Stimulated activated effector memory CD8-positive, alpha-beta T cell treated with anti-CD3 and anti-CD28 coated beads, Interleukin-12 subunit alpha, Interleukin-12 subunit beta, amount 100 ng/mL, for 72 hours (primary cell): ENCODE results near the gene TBC1D5.
"Not testable (repeated sequence)": the region's sequence is repeated elsewhere in the genome, so short reads cannot be mapped to it uniquely, and the experiment has no call there.

Experiments
- ATAC-seq: fragments of 150-1000 bp; cut with Tn5 transposase; 2 replicates; pipeline ENCODE4 v1.10.0; 2021
- DNase-seq, 2 donors: peaks; one replicate each; pipeline ENCODE4 v3.0.0; 2021 to 2022; ENCODE audit warnings: low spot score in 2 of 2
- H3K27ac Mint-ChIP-seq: one replicate; pipeline ENCODE4 v1.8.0; 2022; ENCODE audit warnings: mild to moderate bottlenecking, mixed read lengths
- H3K36me3 Mint-ChIP-seq: one replicate; pipeline ENCODE4 v1.8.0; 2022; ENCODE audit warnings: mild to moderate bottlenecking, mixed read lengths
- H3K4me1 Mint-ChIP-seq: one replicate; pipeline ENCODE4 v1.8.0; 2022; ENCODE audit warnings: mixed read lengths
- H3K4me3 Mint-ChIP-seq: one replicate; pipeline ENCODE4 v1.8.0; 2022; ENCODE audit warnings: mild to moderate bottlenecking, mixed read lengths
- H3K9me3 Mint-ChIP-seq: one replicate; pipeline ENCODE4 v1.8.0; 2022; ENCODE audit warnings: mixed read lengths

Gene TBC1D5

GRCh38 chr3:17359911-17360310 lies 382.5 kb downstream of the TBC1D5 start:
- H3K27ac Mint-ChIP-seq = no peak overlapping the region
- H3K36me3 Mint-ChIP-seq = no peaks in the 10 kb centered on the region
- ATAC-seq = no peak
- no peak for DNase-seq
- no peak overlapping the region for H3K4me3 Mint-ChIP-seq
- no peaks in the 10 kb centered on the region for H3K9me3 Mint-ChIP-seq
- no peaks in the 10 kb centered on the region for H3K4me1 Mint-ChIP-seq

GRCh38 chr3:17357035-17357710 lies 385.3 kb downstream of the TBC1D5 start:
- Mint-ChIP-seq H3K4me3 (no peak overlapping the region), H3K4me1 (no peaks in the 10 kb centered on the region), H3K9me3 (no peaks in the 10 kb centered on the region), H3K36me3 (no peaks in the 10 kb centered on the region), H3K27ac (no peak overlapping the region)
- DNase-seq (no peak), ATAC-seq (no peak)

- no peak overlapping the region for H3K4me3 Mint-ChIP-seq
- no peaks in the 10 kb centered on the region for H3K4me1 Mint-ChIP-seq
- H3K9me3 Mint-ChIP-seq = no peaks in the 10 kb centered on the region
- DNase-seq (no peak), ATAC-seq (no peak)
- H3K27ac Mint-ChIP-seq = no peak overlapping the region
- no peaks in the 10 kb centered on the region for H3K36me3 Mint-ChIP-seq
Observed at GRCh38 chr3:17356585-17356984, 385.8 kb downstream of the TBC1D5 start.

GRCh38 chr3:17355591-17355990 lies 386.8 kb downstream of the TBC1D5 start:
- ATAC-seq = no peak

GRCh38 chr3:17354341-17354740 lies 388.1 kb downstream of the TBC1D5 start:
- no peak overlapping the region for H3K27ac Mint-ChIP-seq
- no peak overlapping the region for H3K4me3 Mint-ChIP-seq
- no peaks in the 10 kb centered on the region for H3K36me3 Mint-ChIP-seq

More at GRCh38 chr3:17355591-17355990, 386.8 kb downstream of the TBC1D5 start:
- no peak for DNase-seq
- Mint-ChIP-seq H3K9me3 (no peaks in the 10 kb centered on the region), H3K27ac (no peak overlapping the region), H3K4me1 (no peaks in the 10 kb centered on the region), H3K36me3 (no peaks in the 10 kb centered on the region), H3K4me3 (no peak overlapping the region)

GRCh38 chr3:17352620-17353019 lies 389.8 kb downstream of the TBC1D5 start:
- Mint-ChIP-seq H3K27ac (no peak overlapping the region), H3K9me3 (no peaks in the 10 kb centered on the region), H3K4me3 (no peak overlapping the region), H3K36me3 (no peaks in the 10 kb centered on the region), H3K4me1 (peaks cover 6% of the 10 kb centered on the region)
- no peak for ATAC-seq
- DNase-seq = no peak

More at GRCh38 chr3:17354341-17354740, 388.1 kb downstream of the TBC1D5 start:
- DNase-seq (no peak), ATAC-seq (no peak)
- H3K4me1 Mint-ChIP-seq = no peaks in the 10 kb centered on the region
- no peaks in the 10 kb centered on the region for H3K9me3 Mint-ChIP-seq

- H3K27ac Mint-ChIP-seq, H3K4me3 Mint-ChIP-seq, DNase-seq, H3K36me3 Mint-ChIP-seq, H3K9me3 Mint-ChIP-seq, H3K4me1 Mint-ChIP-seq, ATAC-seq: not testable (repeated sequence)
Observed at GRCh38 chr3:17351193-17351592, 391.2 kb downstream of the TBC1D5 start.

- no peak for DNase-seq
- H3K4me1 Mint-ChIP-seq = peaks cover 6% of the 10 kb centered on the region
- no peak for ATAC-seq
- no peak overlapping the region for H3K4me3 Mint-ChIP-seq
- no peaks in the 10 kb centered on the region for H3K9me3 Mint-ChIP-seq
- H3K36me3 Mint-ChIP-seq = no peaks in the 10 kb centered on the region
- no peak overlapping the region for H3K27ac Mint-ChIP-seq
Observed at GRCh38 chr3:17349093-17349492, 393.3 kb downstream of the TBC1D5 start.

- Mint-ChIP-seq H3K4me3 (no peak overlapping the region), H3K4me1 (no peaks in the 10 kb centered on the region), H3K9me3 (no peaks in the 10 kb centered on the region), H3K27ac (no peak overlapping the region), H3K36me3 (no peaks in the 10 kb centered on the region)
- no peak for DNase-seq
- ATAC-seq = no peak
Observed at GRCh38 chr3:17342119-17342518, 400.3 kb downstream of the TBC1D5 start.

GRCh38 chr3:17340693-17341092 lies 401.7 kb downstream of the TBC1D5 start:
- no peak for DNase-seq
- Mint-ChIP-seq H3K4me3 (no peak overlapping the region), H3K27ac (no peak overlapping the region), H3K36me3 (no peaks in the 10 kb centered on the region), H3K9me3 (no peaks in the 10 kb centered on the region), H3K4me1 (no peaks in the 10 kb centered on the region)
- ATAC-seq = no peak

GRCh38 chr3:17340261-17340660 lies 402.2 kb downstream of the TBC1D5 start:
- H3K27ac Mint-ChIP-seq = no peak overlapping the region
- ATAC-seq = no peak
- DNase-seq = no peak
- no peaks in the 10 kb centered on the region for H3K9me3 Mint-ChIP-seq
- no peaks in the 10 kb centered on the region for H3K4me1 Mint-ChIP-seq
- H3K4me3 Mint-ChIP-seq = no peak overlapping the region
- no peaks in the 10 kb centered on the region for H3K36me3 Mint-ChIP-seq

- no peaks in the 10 kb centered on the region for H3K9me3 Mint-ChIP-seq
- no peak overlapping the region for H3K4me3 Mint-ChIP-seq
- no peaks in the 10 kb centered on the region for H3K36me3 Mint-ChIP-seq
- ATAC-seq = no peak
- DNase-seq = no peak
- no peak overlapping the region for H3K27ac Mint-ChIP-seq
- H3K4me1 Mint-ChIP-seq = no peaks in the 10 kb centered on the region
Observed at GRCh38 chr3:17339132-17339575, 403.3 kb downstream of the TBC1D5 start.

GRCh38 chr3:17336291-17336690 lies 406.1 kb downstream of the TBC1D5 start:
- Mint-ChIP-seq H3K27ac (no peak overlapping the region), H3K9me3 (no peaks in the 10 kb centered on the region), H3K4me1 (no peaks in the 10 kb centered on the region), H3K36me3 (no peaks in the 10 kb centered on the region), H3K4me3 (no peak overlapping the region)
- DNase-seq (no peak), ATAC-seq (no peak)

- Mint-ChIP-seq H3K4me3 (no peak overlapping the region), H3K36me3 (no peaks in the 10 kb centered on the region), H3K9me3 (no peaks in the 10 kb centered on the region), H3K27ac (no peak overlapping the region), H3K4me1 (no peaks in the 10 kb centered on the region)
- no peak for ATAC-seq
- DNase-seq = no peak
Observed at GRCh38 chr3:17333893-17334292, 408.5 kb downstream of the TBC1D5 start.

- H3K36me3 Mint-ChIP-seq = no peaks in the 10 kb centered on the region
- DNase-seq = no peak
- H3K4me3 Mint-ChIP-seq = no peak overlapping the region
- no peaks in the 10 kb centered on the region for H3K4me1 Mint-ChIP-seq
- no peak for ATAC-seq
- no peaks in the 10 kb centered on the region for H3K9me3 Mint-ChIP-seq
- no peak overlapping the region for H3K27ac Mint-ChIP-seq
Observed at GRCh38 chr3:17333446-17333845, 409.0 kb downstream of the TBC1D5 start.

GRCh38 chr3:17330660-17331059 lies 411.8 kb downstream of the TBC1D5 start:
- ATAC-seq (no peak), DNase-seq (no peak)
- H3K4me1 Mint-ChIP-seq = no peaks in the 10 kb centered on the region
- H3K9me3 Mint-ChIP-seq = no peaks in the 10 kb centered on the region
- no peak overlapping the region for H3K27ac Mint-ChIP-seq
- no peak overlapping the region for H3K4me3 Mint-ChIP-seq
- H3K36me3 Mint-ChIP-seq = no peaks in the 10 kb centered on the region

- DNase-seq (no peak), ATAC-seq (no peak)
- H3K4me3 Mint-ChIP-seq = no peak overlapping the region
- H3K4me1 Mint-ChIP-seq = no peaks in the 10 kb centered on the region
- H3K27ac Mint-ChIP-seq = no peak overlapping the region
- H3K9me3 Mint-ChIP-seq = no peaks in the 10 kb centered on the region
- no peaks in the 10 kb centered on the region for H3K36me3 Mint-ChIP-seq
Observed at GRCh38 chr3:17329927-17330326, 412.5 kb downstream of the TBC1D5 start.
